Endothelial cell (in vitro differentiated cells): Measurements from ENCODE around the gene YKT6. TPM values are rescaled to one million over a fixed set of nuclear protein-coding genes. Genes with fewer than 3 reads are reported as not detected.
A peak's percentile ranks its signal among the peaks of the same experiment; 100 is the strongest.

Experiments
- DNase-seq: peaks from one replicate; pipeline ENCODE4 v3.0.0; 2021; ENCODE audit warnings: low spot score
- H3K27ac Mint-ChIP-seq: one replicate; pipeline ENCODE4 v1.8.0; 2021; ENCODE audit warnings: mixed read lengths, inconsistent platforms; ENCODE audit not compliant: unreplicated experiment
- H3K27me3 Mint-ChIP-seq: one replicate; pipeline ENCODE4 v1.8.0; 2021; ENCODE audit warnings: mild to moderate bottlenecking, moderate library complexity, mixed read lengths, inconsistent platforms; ENCODE audit not compliant: unreplicated experiment
- H3K36me3 Mint-ChIP-seq: one replicate; pipeline ENCODE4 v1.8.0; 2021; ENCODE audit warnings: mild to moderate bottlenecking, low read depth, mixed read lengths, inconsistent platforms; ENCODE audit not compliant: unreplicated experiment
- H3K4me1 Mint-ChIP-seq: one replicate; pipeline ENCODE4 v1.8.0; 2021; ENCODE audit warnings: mild to moderate bottlenecking, mixed read lengths, inconsistent platforms; ENCODE audit not compliant: unreplicated experiment
- H3K4me3 Mint-ChIP-seq: one replicate; pipeline ENCODE4 v1.8.0; 2021; ENCODE audit warnings: mild to moderate bottlenecking, mixed read lengths, inconsistent platforms; ENCODE audit not compliant: unreplicated experiment
- H3K9me3 Mint-ChIP-seq: one replicate; pipeline ENCODE4 v1.8.0; 2021; ENCODE audit warnings: mixed read lengths, inconsistent platforms; ENCODE audit not compliant: unreplicated experiment
- total RNA-seq: library from RNA; stranded (reverse); fragmentation: NEBNext Ultra II Directional; extraction: Animal tissue kit (Norgen Biotek cat#: 25700); gene quantifications from one replicate; pipeline ENCODE4 v1.2.1, GENCODE V29; 2021; ENCODE audit not compliant: unreplicated experiment
- TF ChIP-seq, protein P1 (sequence below): fragments of 200-600 bp; sonication (generic); IDR thresholded peaks from one replicate; pipeline ENCODE4 v1.5.0; 2021; ENCODE audit warnings: antibody characterized with exemption; ENCODE audit not compliant: unreplicated experiment

YKT6 gene
- total RNA-seq, 1 donor from 2014 or later, result 98.4 TPM

DNA sequence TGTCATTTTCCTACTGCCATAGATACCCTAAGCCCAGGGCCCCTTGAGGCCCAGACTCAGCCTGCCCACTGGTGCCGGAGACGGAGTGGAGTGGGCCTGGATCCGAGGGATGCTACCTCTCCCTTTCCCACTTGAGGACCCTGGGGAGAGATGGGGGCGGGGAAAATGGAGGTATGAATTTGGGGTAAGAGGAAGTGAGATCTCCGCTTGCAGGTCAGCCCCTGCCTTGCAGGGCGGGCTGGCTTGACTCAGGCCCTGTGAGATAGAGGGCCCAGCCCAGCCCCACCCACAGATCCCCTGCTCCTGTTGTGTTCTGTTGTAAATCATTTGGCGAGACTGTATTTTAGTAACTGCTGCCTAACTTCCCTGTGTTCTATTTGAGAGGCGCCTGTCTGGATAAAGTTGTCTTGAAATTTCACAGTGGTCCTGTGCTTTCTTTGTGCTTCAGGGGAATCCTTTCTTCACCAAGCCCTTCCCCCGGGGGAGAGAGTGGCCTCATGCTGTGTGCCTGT is 13.2 kb downstream of the YKT6 start:
- peaks cover 17% of the 10 kb centered on the region for H3K36me3 Mint-ChIP-seq
- TF ChIP-seq, protein P1, sequence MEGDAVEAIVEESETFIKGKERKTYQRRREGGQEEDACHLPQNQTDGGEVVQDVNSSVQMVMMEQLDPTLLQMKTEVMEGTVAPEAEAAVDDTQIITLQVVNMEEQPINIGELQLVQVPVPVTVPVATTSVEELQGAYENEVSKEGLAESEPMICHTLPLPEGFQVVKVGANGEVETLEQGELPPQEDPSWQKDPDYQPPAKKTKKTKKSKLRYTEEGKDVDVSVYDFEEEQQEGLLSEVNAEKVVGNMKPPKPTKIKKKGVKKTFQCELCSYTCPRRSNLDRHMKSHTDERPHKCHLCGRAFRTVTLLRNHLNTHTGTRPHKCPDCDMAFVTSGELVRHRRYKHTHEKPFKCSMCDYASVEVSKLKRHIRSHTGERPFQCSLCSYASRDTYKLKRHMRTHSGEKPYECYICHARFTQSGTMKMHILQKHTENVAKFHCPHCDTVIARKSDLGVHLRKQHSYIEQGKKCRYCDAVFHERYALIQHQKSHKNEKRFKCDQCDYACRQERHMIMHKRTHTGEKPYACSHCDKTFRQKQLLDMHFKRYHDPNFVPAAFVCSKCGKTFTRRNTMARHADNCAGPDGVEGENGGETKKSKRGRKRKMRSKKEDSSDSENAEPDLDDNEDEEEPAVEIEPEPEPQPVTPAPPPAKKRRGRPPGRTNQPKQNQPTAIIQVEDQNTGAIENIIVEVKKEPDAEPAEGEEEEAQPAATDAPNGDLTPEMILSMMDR, result no peak
- H3K27me3 Mint-ChIP-seq, result no peaks in the 10 kb centered on the region
- DNase-seq, result no peak
- H3K27ac Mint-ChIP-seq, result no peak overlapping the region
- H3K4me1 Mint-ChIP-seq, result peaks cover 15% of the 10 kb centered on the region
- no peaks in the 10 kb centered on the region for H3K9me3 Mint-ChIP-seq
- no peak overlapping the region for H3K4me3 Mint-ChIP-seq

DNA sequence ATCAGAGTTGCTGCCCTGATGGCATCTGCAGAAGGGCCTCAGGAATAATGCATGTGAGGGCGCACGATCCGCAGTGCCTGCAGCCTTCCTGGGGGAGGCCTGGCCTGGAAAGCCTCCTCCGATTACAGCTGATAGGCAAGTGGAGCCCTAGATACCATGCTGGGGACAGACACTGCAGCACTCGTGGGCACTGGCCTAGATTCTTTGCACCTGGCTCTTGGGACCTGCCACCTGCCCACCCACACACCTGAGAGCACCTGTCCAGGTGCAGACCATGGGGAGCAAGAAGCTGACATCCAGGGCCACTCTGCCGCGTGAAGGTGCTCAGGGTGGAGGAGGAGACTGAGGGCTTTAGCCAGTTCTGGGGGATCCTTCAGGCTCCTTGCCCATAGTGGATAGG is 14.8 kb downstream of the YKT6 start:
- H3K27ac Mint-ChIP-seq, result no peak overlapping the region
- DNase-seq, result no peak
- H3K4me3 Mint-ChIP-seq, result no peak overlapping the region
- peaks cover 15% of the 10 kb centered on the region for H3K4me1 Mint-ChIP-seq
- TF ChIP-seq, protein P1, result no peak
- peaks cover 17% of the 10 kb centered on the region for H3K36me3 Mint-ChIP-seq
- no peaks in the 10 kb centered on the region for H3K27me3 Mint-ChIP-seq
- no peaks in the 10 kb centered on the region for H3K9me3 Mint-ChIP-seq

DNA sequence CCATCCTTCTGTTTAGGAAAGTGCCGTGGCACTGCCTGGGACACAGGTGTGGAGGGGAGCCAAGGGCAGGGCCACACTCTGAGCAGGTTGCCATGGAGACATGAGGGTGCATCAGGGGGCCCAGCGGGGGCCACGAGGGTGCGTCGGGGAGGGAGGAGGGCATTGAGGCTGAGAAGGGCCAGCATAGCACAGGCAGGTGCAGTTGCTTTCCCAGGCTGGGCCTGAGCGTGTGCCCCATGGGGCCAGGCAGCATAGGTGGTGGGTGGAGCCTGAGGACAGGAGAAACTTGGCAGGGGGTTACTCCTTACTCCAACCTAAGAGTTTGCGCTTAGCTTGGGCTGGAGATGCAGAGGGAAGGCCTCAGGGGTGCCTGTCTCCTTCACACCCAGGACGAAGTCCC is 15.2 kb downstream of the YKT6 start:
- Mint-ChIP-seq H3K27me3 (no peaks in the 10 kb centered on the region), H3K4me1 (peaks cover 15% of the 10 kb centered on the region), H3K4me3 (no peak overlapping the region), H3K36me3 (peaks cover 17% of the 10 kb centered on the region), H3K27ac (no peak overlapping the region), H3K9me3 (no peaks in the 10 kb centered on the region)
- peak; percentile 3 for DNase-seq
- TF ChIP-seq, protein P1, result no peak

DNA sequence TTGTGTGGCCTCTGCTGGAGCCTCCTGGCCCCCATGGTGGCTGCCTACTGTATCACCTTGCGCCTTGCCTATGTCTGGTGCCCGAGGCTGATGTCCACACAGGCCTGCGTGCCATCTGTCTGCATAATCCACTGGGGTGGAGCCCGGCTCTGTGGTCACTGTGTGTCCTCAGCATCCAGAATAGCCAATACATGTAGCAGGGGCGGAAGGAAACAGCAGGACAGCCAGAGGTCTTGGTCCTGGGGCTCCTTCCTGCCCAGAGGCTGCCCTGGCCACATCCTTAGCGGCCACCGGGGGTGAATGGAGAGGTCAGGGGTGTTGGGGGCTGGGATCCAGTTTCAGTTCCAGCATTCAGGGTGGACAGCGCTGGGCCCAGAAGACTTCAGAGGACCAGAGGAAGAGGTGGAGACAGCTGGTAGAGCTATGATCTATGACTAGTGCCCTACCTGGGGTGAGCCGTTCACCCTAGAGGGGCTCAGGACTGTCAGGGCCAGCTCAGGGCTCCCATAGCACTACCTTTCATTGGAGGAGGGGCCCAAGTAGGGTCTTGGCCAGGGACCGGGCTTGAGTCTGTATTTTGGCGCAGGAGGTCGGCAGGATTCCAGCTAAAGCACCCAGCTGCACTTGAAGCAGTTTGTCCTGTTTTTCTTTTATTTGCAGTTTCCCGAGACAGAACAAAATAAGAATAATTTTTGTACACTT is 15.9 kb downstream of the YKT6 start:
- peak overlapping the region; percentile 31 for H3K27ac Mint-ChIP-seq
- no peaks in the 10 kb centered on the region for H3K9me3 Mint-ChIP-seq
- DNase-seq, result peak; percentile 16
- no peaks in the 10 kb centered on the region for H3K27me3 Mint-ChIP-seq
- H3K4me3 Mint-ChIP-seq, result no peak overlapping the region
- H3K4me1 Mint-ChIP-seq, result peaks cover 15% of the 10 kb centered on the region
- H3K36me3 Mint-ChIP-seq, result peaks cover 12% of the 10 kb centered on the region
- TF ChIP-seq, protein P1, result no peak

DNA sequence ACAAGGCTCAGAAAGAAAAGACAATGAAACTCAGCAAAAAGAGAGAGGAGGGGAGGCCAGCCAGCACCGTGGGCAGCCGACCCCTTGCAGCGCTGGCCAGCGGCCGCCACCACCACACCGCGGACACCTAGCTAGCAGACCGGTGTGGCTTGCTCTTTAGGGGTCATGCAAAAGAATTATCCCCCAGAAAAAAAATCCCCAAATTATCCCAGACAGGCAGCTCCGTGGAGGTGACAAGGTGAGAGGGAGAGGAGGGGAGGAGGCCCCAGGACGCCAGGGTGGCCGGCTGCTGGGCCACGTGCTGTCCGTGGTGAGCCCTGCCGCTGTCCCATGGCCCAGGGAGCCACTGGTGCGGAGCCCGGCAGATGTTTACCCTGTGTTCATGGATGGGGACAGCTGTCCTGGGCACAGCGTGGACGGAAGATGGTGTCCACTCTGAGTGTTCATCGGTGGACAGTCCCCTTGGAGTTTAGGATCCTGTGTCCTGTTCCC is 16.5 kb downstream of the YKT6 start:
- no peak for DNase-seq
- Mint-ChIP-seq H3K9me3 (no peaks in the 10 kb centered on the region), H3K4me3 (no peak overlapping the region), H3K27me3 (no peaks in the 10 kb centered on the region), H3K4me1 (peaks cover 15% of the 10 kb centered on the region), H3K27ac (no peak overlapping the region), H3K36me3 (peaks cover 8% of the 10 kb centered on the region)
- TF ChIP-seq, protein P1, result no peak
